K562 (cell line): ENCODE measurements around the gene OCA2. TPM values are rescaled to one million over a fixed set of nuclear protein-coding genes. Genes with fewer than 3 reads are reported as not detected.

Experiments
- ATAC-seq: fragments of 200-7000 bp; cut with Tn5 transposase; 3 replicates; pipeline ENCODE4 v1.9.1; 2020; ENCODE audit warnings: moderate library complexity
- BruUV-seq: library from RNA; stranded (reverse); fragments of 400-500 nt; replicated peaks from 2 replicates; lab custom pipeline; 2021; lab: Mats Ljungman, UMichigan
- CTCF ChIA-PET: fragments of 300-600 bp; formaldehyde crosslinking; extraction: SDS; loops from one replicate; lab custom pipeline; 2021; ENCODE audit warnings: low intra/inter-chr PET ratio; lab: Yijun Ruan, JAX
- POLR2A ChIA-PET: fragments of 300-600, 350-650 bp; sonication (Branson Sonifier 250); formaldehyde crosslinking; extraction: SDS; loops from one replicate; lab custom pipeline; 2021; ENCODE audit warnings: antibody characterized with exemption, inconsistent platforms; lab: Yijun Ruan, JAX
- DNase-seq, 4 experiments: peaks; one replicate each; pipeline versions ENCODE4 v3.0.0 to v3.0.0-alpha.2; 2011 to 2018; ENCODE audit warnings: low spot score in 3 of 4, mixed read lengths in 3 of 4; ENCODE audit errors: extremely low read depth in 1 of 4
- FAIRE-seq: peaks from 2 replicates; lab custom pipeline; 2011; peaks lifted over from hg19 to GRCh38; lab: Jason Lieb, UNC
- H2AFZ ChIP-seq: 2 replicates; pipeline ENCODE4 v1.6.0; 2011; ENCODE audit warnings: low read depth, low read length, control low read depth, inconsistent platforms
- H3K27ac ChIP-seq: fragments of 200-600 bp; 3 replicates; pipeline ENCODE4 v1.8.0; 2011; ENCODE audit warnings: low read depth, mild to moderate bottlenecking, control low read depth, inconsistent platforms, low read length, moderate library complexity, mixed read lengths; ENCODE audit errors: extremely low read depth
- H3K27me3 ChIP-seq, 2 experiments: fragments of 300-600 bp in 1 of 2; 2 replicates in 1 of 2; 3 replicates in 1 of 2; pipeline versions ENCODE4 v1.6.0 to v1.8.0; 2011; ENCODE audit warnings: inconsistent platforms in 2 of 2, low read length in 2 of 2, mild to moderate bottlenecking in 1 of 2, mixed read lengths in 1 of 2, moderate library complexity in 1 of 2; ENCODE audit not compliant: control insufficient read depth in 2 of 2, insufficient read depth in 2 of 2
- H3K36me3 ChIP-seq: fragments of 300-600 bp; 3 replicates; pipeline ENCODE4 v1.8.0; 2011; ENCODE audit warnings: mild to moderate bottlenecking, low read length, inconsistent platforms; ENCODE audit not compliant: control insufficient read depth, insufficient read depth
- H3K4me1 ChIP-seq, 2 experiments: fragments of 200-600 bp in 1 of 2; replicated peaks in 1 of 2; 2 replicates in 1 of 2; 3 replicates in 1 of 2; pipeline versions ENCODE4 v1.5.1 to v1.8.0; 2011; ENCODE audit warnings: inconsistent platforms in 2 of 2, low read length in 2 of 2, mild to moderate bottlenecking in 1 of 2, mixed read lengths in 1 of 2, moderate library complexity in 1 of 2; ENCODE audit not compliant: control insufficient read depth in 2 of 2, insufficient read depth in 2 of 2
- H3K4me2 ChIP-seq: 2 replicates; pipeline ENCODE4 v1.6.1; 2011; ENCODE audit warnings: low read length, control low read depth, inconsistent platforms, mixed read lengths; ENCODE audit not compliant: insufficient read depth
- H3K4me3 ChIP-seq: fragments of 200-600 bp; sonication (generic), shearing (Covaris generic); 2 replicates; pipeline ENCODE4 v1.5.1; 2016; ENCODE audit warnings: control low read depth, inconsistent platforms
- H3K79me2 ChIP-seq: fragments of 200-600 bp; 3 replicates; pipeline ENCODE4 v1.8.0; 2011; ENCODE audit warnings: low read length, inconsistent platforms; ENCODE audit not compliant: control insufficient read depth, insufficient read depth
- H3K9ac ChIP-seq, 2 experiments: 2 replicates each; pipeline versions ENCODE4 v1.6.0 to v1.6.1; 2011; ENCODE audit warnings: low read depth in 2 of 2, low read length in 2 of 2, control low read depth in 1 of 2, inconsistent platforms in 1 of 2, mild to moderate bottlenecking in 1 of 2, mixed read lengths in 1 of 2; ENCODE audit not compliant: insufficient read depth in 1 of 2
- H3K9me1 ChIP-seq: one replicate; pipeline ENCODE4 v1.6.0; 2011; ENCODE audit warnings: inconsistent platforms, mild to moderate bottlenecking, low read length, moderate library complexity; ENCODE audit not compliant: control insufficient read depth, insufficient read depth
- H3K9me3 ChIP-seq: replicated peaks from 2 replicates; pipeline ENCODE4 v1.5.1; 2011; ENCODE audit warnings: low read depth, low read length, inconsistent platforms; ENCODE audit not compliant: control insufficient read depth, insufficient read depth
- H4K20me1 ChIP-seq: replicated peaks from 2 replicates; pipeline ENCODE4 v1.6.1; 2011; ENCODE audit warnings: low read length, inconsistent platforms, mixed read lengths; ENCODE audit not compliant: control insufficient read depth, insufficient read depth
- CXXC5 ChIP-seq: fragments of 250-450 bp; sonication (Bioruptor Pico); IDR thresholded peaks from 2 replicates; pipeline ENCODE4 v1.8.0; 2022; ENCODE audit warnings: inconsistent platforms, mild to moderate bottlenecking, moderate library complexity
- MCM2 ChIP-seq: fragments of 450-650 bp; IDR thresholded peaks from 2 replicates; pipeline ENCODE4 v1.6.1; 2017; ENCODE audit warnings: low read depth, mild to moderate bottlenecking
- MECOM ChIP-seq: fragments of 250-450 bp; sonication (Bioruptor Pico); IDR thresholded peaks from 2 replicates; pipeline ENCODE4 v1.8.0; 2022; ENCODE audit warnings: inconsistent platforms
- NFXL1 ChIP-seq: fragments of 450-650 bp; formaldehyde crosslinking; IDR thresholded peaks from 2 replicates; pipeline ENCODE4 v1.4.0; 2021; ENCODE audit warnings: mild to moderate bottlenecking
- RBFOX2 ChIP-seq: fragments of 200-400 bp; formaldehyde crosslinking; IDR thresholded peaks from 2 replicates; pipeline ENCODE4 v1.6.1; 2017; ENCODE audit warnings: low read depth, mild to moderate bottlenecking, low read length, moderate library complexity
- SAFB2 ChIP-seq: fragments of 200-400 bp; formaldehyde crosslinking; IDR thresholded peaks from 2 replicates; pipeline ENCODE4 v1.6.1; 2018; ENCODE audit warnings: borderline replicate concordance, low read length, low read depth, moderate library complexity; ENCODE audit not compliant: severe bottlenecking
- SMARCA5 ChIP-seq: fragments of 450-650 bp; IDR thresholded peaks from 2 replicates; pipeline ENCODE4 v1.6.1; 2016
- SREBF1 ChIP-seq: fragments of 150-350 bp; IDR thresholded peaks from 2 replicates; pipeline ENCODE4 v1.6.1; 2014; ENCODE audit warnings: antibody characterized with exemption, low read depth, low read length, borderline replicate concordance
- ZNF766 ChIP-seq: fragments of 200-800 bp; sonication (Bioruptor generic); conservative IDR thresholded peaks from 2 replicates; pipeline ENCODE4 v1.6.1; 2016; ENCODE audit warnings: missing genetic modification characterization, missing compliant biosample characterization
- WGBS: fragments of 100-300 bp; shearing (Covaris generic); methylation state at CpG from one replicate; pipeline ENCODE4 v1.1.6; 2016; ENCODE audit warnings: low coverage, mixed read lengths; ENCODE audit not compliant: insufficient coverage; ENCODE audit errors: missing lambda C conversion rate; 5-methylcytosine and 5-hydroxymethylcytosine counted together
- in situ Hi-C: fragments of 300-500 bp; cut with MboI; formaldehyde crosslinking; loops from 4 replicates; pipeline ENCODE4 v1.15.0; 2018; ENCODE audit warnings: inconsistent platforms, mixed read lengths
- intact Hi-C: fragments of 100-400 bp; cut with micrococcal nuclease; formaldehyde crosslinking; loops from 2 replicates; pipeline ENCODE4 v1.14.2; 2022
- polyA plus RNA-seq, 8 experiments: library from polyadenylated mRNA; depleted of rRNA in 4 of 8; stranded (reverse) in 5 of 8; unstranded in 3 of 8; fragments of >200 nt; fragmentation: Nextera tagmentation in 2 of 8; fragmentation: Illumina TruSeq in 1 of 8; extraction: Ambion mirVana in 2 of 8; extraction: Trizol in 1 of 8; gene quantifications; 2 replicates each; pipeline versions ENCODE4 v1.2.1 to v1.2.3, GENCODE V29; 2011 to 2014; ENCODE audit warnings: inconsistent platforms in 1 of 8, missing spikeins in 1 of 8
- total RNA-seq, 7 experiments: library from RNA; depleted of rRNA in 6 of 7; stranded (reverse); fragments of >200 nt in 6 of 7; fragmentation: Illumina TruSeq in 2 of 7; extraction: Trizol in 2 of 7; gene quantifications; 2 replicates each; pipeline versions ENCODE4 v1.2.1 to v1.2.3, GENCODE V29; 2011 to 2021; ENCODE audit warnings: low replicate concordance in 1 of 7
- TF ChIP-seq, protein P1 (sequence below): sonication (generic); formaldehyde crosslinking; IDR thresholded peaks from 2 replicates; pipeline ENCODE4 v1.8.0; 2022; ENCODE audit warnings: mild to moderate bottlenecking, missing genetic modification reagents
- TF ChIP-seq, protein P2 (sequence below): IDR thresholded peaks from 2 replicates; pipeline ENCODE4 v1.6.1; 2014; ENCODE audit warnings: antibody characterized with exemption

Gene OCA2
- total and polyA plus RNA-seq, 9 of the 15 experiments (the other 6 are each of a cell fraction or from before 2014, with no cell fraction given) = 0.07 to 0.59 (median 0.17) TPM; not detected in 1

- TF ChIP-seq SREBF1 = no peak
- TF ChIP-seq, protein P1, sequence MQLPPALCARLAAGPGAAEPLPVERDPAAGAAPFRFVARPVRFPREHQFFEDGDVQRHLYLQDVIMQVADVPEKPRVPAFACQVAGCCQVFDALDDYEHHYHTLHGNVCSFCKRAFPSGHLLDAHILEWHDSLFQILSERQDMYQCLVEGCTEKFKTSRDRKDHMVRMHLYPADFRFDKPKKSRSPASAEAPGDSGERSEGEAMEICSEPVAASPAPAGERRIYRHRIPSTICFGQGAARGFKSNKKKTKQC (CRISPR knock-in tag) = no peak
- TF ChIP-seq RBFOX2 = no peak
Measured at GRCh38 chr15:27821273-27821672, 277.8 kb downstream of the OCA2 start (continued).

GRCh38 chr15:27820722-27821121, 278.4 kb downstream of the OCA2 start:
- DNase-seq = no peak
- H3K9me1 ChIP-seq = no peaks in the 10 kb centered on the region
- no peak overlapping the region for H3K4me3 ChIP-seq
- H2AFZ ChIP-seq = no peak overlapping the region
- H3K36me3 ChIP-seq = no peaks in the 10 kb centered on the region
- H3K79me2 ChIP-seq = no peaks in the 10 kb centered on the region
- 0% methylated on average over 4 of the region's 4 CpGs for WGBS
- TF ChIP-seq NFXL1 (CRISPR knock-in tag) = no peak
- TF ChIP-seq, protein P2, sequence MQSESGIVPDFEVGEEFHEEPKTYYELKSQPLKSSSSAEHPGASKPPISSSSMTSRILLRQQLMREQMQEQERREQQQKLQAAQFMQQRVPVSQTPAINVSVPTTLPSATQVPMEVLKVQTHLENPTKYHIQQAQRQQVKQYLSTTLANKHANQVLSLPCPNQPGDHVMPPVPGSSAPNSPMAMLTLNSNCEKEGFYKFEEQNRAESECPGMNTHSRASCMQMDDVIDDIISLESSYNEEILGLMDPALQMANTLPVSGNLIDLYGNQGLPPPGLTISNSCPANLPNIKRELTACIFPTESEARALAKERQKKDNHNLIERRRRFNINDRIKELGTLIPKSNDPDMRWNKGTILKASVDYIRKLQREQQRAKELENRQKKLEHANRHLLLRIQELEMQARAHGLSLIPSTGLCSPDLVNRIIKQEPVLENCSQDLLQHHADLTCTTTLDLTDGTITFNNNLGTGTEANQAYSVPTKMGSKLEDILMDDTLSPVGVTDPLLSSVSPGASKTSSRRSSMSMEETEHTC = no peak
- no peak for TF ChIP-seq SMARCA5
- no peak for TF ChIP-seq MECOM
- TF ChIP-seq SAFB2 = no peak
- no peak for TF ChIP-seq CXXC5 (CRISPR knock-in tag)
- no peak for TF ChIP-seq MCM2
- no peak for TF ChIP-seq ZNF766
- H3K9ac ChIP-seq = no peak overlapping the region
- no TSS peak for BruUV-seq
- ChIA-PET POLR2A (no interaction called here), CTCF (no interaction called here)
- no peaks in the 10 kb centered on the region for H4K20me1 ChIP-seq
- in situ Hi-C loops = no loop called here
- no peaks in the 10 kb centered on the region for H3K9me3 ChIP-seq
- H3K4me1 ChIP-seq = no peaks in the 10 kb centered on the region; a peak in 1 of 5 replicates
- ATAC-seq = no peak
- intact Hi-C loops = no loop called here
- no peak overlapping the region for H3K4me2 ChIP-seq
- no peak for FAIRE-seq
- H3K27me3 ChIP-seq = peaks cover 0 to 9% of the 10 kb centered on the region in 2 experiments; a peak in 2 of 5 replicates
- H3K27ac ChIP-seq = no peak overlapping the region
